Activated CD4-positive, alpha-beta T cell treated with anti-CD3 and anti-CD28 coated beads, Interleukin-2, amount 10 ng/mL, durations not matched to agents 24 days and 14 days (primary cell): ENCODE measurements around the gene BMP8B. TPM values are rescaled to one million over a fixed set of nuclear protein-coding genes. Genes with fewer than 3 reads are reported as not detected.
A peak's percentile ranks its signal among the peaks of the same experiment; 100 is the strongest.
"Not testable (repeated sequence)": the region's sequence is repeated elsewhere in the genome, so short reads cannot be mapped to it uniquely, and the experiment has no call there.

Source experiments
- DNase-seq: peaks from one replicate; pipeline ENCODE4 v3.0.0; 2022
- H3K27ac Mint-ChIP-seq: one replicate; pipeline ENCODE4 v1.8.0; 2022; ENCODE audit warnings: mild to moderate bottlenecking, mixed read lengths
- H3K27me3 Mint-ChIP-seq: one replicate; pipeline ENCODE4 v1.8.0; 2022; ENCODE audit warnings: mixed read lengths
- H3K36me3 Mint-ChIP-seq: one replicate; pipeline ENCODE4 v1.8.0; 2022; ENCODE audit warnings: low read depth, mild to moderate bottlenecking, mixed read lengths
- H3K4me1 Mint-ChIP-seq: one replicate; pipeline ENCODE4 v1.8.0; 2021; ENCODE audit warnings: mixed read lengths
- H3K4me3 Mint-ChIP-seq: one replicate; pipeline ENCODE4 v1.8.0; 2022; ENCODE audit warnings: mild to moderate bottlenecking, moderate library complexity, mixed read lengths
- H3K9me3 Mint-ChIP-seq: one replicate; pipeline ENCODE4 v1.8.0; 2021; ENCODE audit warnings: mixed read lengths
- intact Hi-C: fragments of 100-400 bp; cut with micrococcal nuclease; formaldehyde crosslinking; loops from one replicate; pipeline ENCODE4 v1.15.1; 2023
- total RNA-seq: library from RNA; stranded (reverse); gene quantifications from 2 replicates; pipeline ENCODE4 v1.2.3, GENCODE V29; 2022

Gene BMP8B, protein sequence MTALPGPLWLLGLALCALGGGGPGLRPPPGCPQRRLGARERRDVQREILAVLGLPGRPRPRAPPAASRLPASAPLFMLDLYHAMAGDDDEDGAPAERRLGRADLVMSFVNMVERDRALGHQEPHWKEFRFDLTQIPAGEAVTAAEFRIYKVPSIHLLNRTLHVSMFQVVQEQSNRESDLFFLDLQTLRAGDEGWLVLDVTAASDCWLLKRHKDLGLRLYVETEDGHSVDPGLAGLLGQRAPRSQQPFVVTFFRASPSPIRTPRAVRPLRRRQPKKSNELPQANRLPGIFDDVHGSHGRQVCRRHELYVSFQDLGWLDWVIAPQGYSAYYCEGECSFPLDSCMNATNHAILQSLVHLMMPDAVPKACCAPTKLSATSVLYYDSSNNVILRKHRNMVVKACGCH
- 0.37 and 0.43 TPM in 2 replicates for total RNA-seq

DNA sequence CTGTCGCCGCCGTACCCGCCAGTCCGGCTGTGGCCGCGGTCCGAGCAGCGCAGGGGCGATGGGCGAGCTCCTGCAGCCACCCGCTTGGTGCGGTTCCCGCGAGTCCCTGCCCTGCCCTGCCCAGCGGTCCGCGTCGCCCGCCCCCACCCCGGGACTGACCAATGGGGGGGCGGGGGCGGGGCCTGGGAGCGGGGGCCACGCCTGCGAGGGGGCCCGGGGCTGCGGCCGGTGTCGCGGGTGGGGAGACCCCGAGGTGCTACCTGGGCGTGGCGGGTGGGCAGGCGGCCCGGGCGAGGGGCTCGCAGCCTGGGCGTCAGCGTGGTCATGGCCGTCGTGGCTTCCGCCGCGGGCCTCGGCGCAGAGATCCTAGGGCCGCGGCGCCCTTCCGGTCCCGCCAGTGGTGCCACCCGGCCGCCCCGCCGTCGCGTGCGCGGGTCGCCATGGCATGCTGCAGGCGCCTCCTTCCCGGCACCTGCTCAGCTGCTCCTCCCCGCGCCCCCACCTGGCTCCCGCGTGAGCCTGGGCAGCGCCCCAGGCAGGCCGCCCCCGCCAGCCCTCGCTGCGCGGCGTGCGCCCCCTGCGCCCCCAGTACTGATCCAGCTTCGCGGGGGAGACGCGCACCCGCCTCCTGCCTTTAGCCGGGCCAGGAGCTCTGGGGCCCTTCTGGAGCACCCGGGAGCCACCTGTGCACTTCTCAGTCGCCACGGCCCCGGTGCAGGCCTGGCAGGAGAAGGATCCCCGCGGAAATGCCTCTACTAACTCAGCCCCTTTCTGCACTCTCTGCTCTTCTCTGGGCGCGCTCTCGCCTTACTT lies at the start of gene BMP8B:
TSS of gene BMP8B (minus strand) at position 108 of the 813 bp plus-strand sequence. CDS start 380 bp downstream, outside the sequence.
- Mint-ChIP-seq H3K4me1 (peaks cover 6% of the 10 kb centered on the region), H3K36me3 (peaks cover 2% of the 10 kb centered on the region), H3K4me3 (peak within 1 kb of the TSS; percentile 83), H3K9me3 (no peaks in the 10 kb centered on the region), H3K27me3 (peaks cover 40% of the 10 kb centered on the region), H3K27ac (peak within 1 kb of the TSS; percentile 81)
- intact Hi-C loops, result no loop called here
- peak; percentile 79 for DNase-seq

DNA sequence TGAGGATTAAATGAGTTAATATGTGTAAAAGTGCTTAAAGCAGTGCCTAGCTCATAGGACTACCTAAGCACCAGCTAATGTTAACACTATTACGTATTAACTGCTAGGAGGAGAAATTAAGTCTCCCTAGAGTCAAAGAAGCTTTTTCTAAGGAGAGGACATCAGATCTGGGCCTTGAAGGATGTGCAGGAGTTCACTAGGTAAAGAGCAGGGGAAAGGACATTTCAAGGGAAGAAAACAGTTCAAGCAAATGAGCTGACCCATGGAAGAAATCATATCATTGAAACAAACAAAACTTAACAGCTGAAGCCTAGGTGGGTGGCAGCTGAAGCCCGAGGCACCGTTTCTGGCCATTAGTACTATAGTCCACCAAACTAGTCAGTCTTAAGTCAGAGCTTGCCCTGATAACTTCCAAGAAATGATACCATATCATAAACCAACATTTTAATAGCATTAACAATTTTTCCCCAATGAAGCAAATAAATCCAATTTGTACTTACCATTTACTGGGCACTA lies 48.0 kb upstream of the BMP8B start:
- H3K4me1 Mint-ChIP-seq, result no peaks in the 10 kb centered on the region
- H3K27ac Mint-ChIP-seq, result no peak overlapping the region
- H3K27me3 Mint-ChIP-seq, result no peaks in the 10 kb centered on the region
- peaks cover 32% of the 10 kb centered on the region for H3K36me3 Mint-ChIP-seq
- H3K9me3 Mint-ChIP-seq, result no peaks in the 10 kb centered on the region
- intact Hi-C loops, result no loop called here
- no peak overlapping the region for H3K4me3 Mint-ChIP-seq
- DNase-seq, result no peak

DNA sequence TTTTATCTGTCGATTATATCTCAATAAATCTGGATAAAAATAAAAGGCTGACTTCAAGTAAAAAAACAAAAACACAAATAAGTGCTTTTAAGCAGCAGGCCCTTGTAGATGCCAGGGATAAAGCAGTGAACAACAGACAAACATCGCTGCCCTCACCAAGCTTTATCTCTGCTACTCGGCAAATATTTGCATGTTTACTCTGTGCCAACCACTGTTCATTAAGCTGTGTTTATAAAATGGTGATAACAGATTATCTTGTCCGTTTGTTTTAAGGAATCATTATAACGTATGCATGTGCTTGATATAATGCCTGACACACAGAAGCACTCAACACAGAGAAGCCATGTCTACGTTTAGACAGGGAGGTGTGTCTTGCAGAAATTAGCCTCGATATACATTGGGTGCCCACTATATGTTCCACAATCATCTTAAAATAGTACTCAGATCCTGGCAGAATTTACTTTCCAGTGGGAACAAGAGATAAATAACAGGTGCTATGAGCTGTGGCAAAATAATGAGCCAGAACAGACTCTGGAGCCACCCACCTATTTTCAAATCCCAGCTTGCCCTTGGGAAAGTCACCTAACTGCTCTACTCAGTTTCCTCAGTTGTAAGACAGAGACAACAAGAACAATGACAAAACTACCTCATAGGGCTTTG lies 47.4 kb upstream of the BMP8B start:
- H3K9me3 Mint-ChIP-seq, result no peaks in the 10 kb centered on the region
- intact Hi-C loops, result no loop called here
- no peaks in the 10 kb centered on the region for H3K27me3 Mint-ChIP-seq

DNA sequence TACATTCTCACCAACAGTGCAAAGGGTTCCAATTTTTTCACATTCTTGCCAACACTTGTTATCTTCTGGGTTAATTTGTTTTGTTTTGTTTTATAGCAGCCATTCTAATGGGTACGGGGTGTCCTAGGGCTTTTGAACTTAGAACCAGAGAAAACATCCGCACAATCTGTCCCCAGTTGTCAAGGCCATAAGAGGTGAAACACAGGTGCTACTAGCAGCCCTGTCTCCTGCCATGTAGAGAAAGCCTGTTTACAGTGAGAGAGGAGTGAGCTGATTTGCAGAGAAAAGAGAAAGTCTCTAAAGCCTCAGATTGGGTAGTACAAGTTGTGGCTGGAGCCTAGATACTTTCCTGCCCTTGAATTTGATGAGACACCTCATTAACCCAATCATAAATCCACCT lies 46.4 kb upstream of the BMP8B start:
- no peak for DNase-seq
- intact Hi-C loops, result no loop called here
- no peaks in the 10 kb centered on the region for H3K9me3 Mint-ChIP-seq
- H3K4me1 Mint-ChIP-seq, result no peaks in the 10 kb centered on the region
- peaks cover 22% of the 10 kb centered on the region for H3K36me3 Mint-ChIP-seq
- H3K4me3 Mint-ChIP-seq, result no peak overlapping the region
- H3K27me3 Mint-ChIP-seq, result peaks cover 4% of the 10 kb centered on the region
- no peak overlapping the region for H3K27ac Mint-ChIP-seq

More for the DNA sequence above, 47.4 kb upstream of the BMP8B start:
- Mint-ChIP-seq H3K4me1 (no peaks in the 10 kb centered on the region), H3K4me3 (no peak overlapping the region), H3K36me3 (peaks cover 26% of the 10 kb centered on the region), H3K27ac (no peak overlapping the region)
- DNase-seq, result no peak

DNA sequence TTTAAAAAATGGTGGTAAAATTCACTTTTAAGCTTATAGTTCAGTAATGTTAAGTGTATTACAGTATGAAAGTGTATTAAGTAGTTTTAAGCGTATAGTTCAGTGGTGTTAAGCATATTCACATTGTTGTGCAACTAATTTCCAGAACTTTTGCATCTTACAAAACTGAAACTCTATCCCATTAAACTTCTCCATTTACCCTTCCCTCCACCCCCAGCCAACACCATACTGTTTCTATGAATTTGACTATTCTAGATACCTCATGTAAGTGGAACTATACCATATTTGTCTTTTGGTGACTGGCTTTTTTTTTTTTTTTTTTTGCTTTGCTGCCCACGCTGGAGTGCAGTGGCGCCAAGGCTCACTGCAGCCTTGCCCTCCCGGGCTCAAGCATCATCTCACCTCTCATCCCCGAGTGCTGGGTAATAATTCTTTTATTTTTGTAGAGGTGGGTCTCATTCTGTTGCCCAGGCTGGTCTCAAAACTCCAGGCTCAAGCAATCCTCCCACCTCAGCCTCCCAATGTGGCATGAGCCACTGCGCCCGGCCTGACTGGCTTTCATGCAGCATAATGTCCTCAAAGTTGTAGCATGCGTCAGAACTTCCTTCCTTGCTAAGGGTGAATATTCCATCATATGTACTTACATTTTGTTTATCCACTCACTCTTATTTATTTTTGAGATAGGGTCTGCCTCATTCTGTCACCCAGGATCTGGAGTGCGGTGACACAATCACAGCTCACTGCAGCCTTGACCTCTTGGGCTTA lies 45.1 kb upstream of the BMP8B start:
- peaks cover 13% of the 10 kb centered on the region for H3K27me3 Mint-ChIP-seq
- no peak for DNase-seq
- H3K9me3 Mint-ChIP-seq, result no peaks in the 10 kb centered on the region
- H3K27ac Mint-ChIP-seq, result no peak overlapping the region
- H3K36me3 Mint-ChIP-seq, result peaks cover 12% of the 10 kb centered on the region
- no peak overlapping the region for H3K4me3 Mint-ChIP-seq
- H3K4me1 Mint-ChIP-seq, result no peaks in the 10 kb centered on the region
- intact Hi-C loops, result no loop called here

DNA sequence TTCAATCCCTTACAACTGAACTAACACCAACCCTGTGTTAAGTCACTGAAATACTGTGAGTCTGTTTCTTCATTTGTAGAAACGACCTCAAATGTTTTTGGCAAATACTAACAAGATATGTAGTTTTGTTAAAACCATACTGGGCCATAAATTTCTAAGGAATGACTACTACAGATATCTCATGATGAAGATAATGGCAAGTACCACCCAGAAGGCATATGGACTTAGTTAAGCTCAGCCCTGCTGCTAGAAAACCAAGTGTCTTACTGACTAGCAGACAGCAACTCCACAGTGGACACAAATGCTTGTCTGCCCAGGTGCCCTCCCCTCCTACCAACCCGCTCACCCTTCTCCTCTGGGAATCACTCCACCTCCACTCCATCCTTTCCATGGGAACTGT lies 44.5 kb upstream of the BMP8B start:
- no peaks in the 10 kb centered on the region for H3K9me3 Mint-ChIP-seq
- DNase-seq, result no peak
- H3K27ac Mint-ChIP-seq, result no peak overlapping the region
- peaks cover 16% of the 10 kb centered on the region for H3K27me3 Mint-ChIP-seq
- H3K4me3 Mint-ChIP-seq, result no peak overlapping the region
- intact Hi-C loops, result no loop called here
- H3K4me1 Mint-ChIP-seq, result no peaks in the 10 kb centered on the region
- peaks cover 8% of the 10 kb centered on the region for H3K36me3 Mint-ChIP-seq

DNA sequence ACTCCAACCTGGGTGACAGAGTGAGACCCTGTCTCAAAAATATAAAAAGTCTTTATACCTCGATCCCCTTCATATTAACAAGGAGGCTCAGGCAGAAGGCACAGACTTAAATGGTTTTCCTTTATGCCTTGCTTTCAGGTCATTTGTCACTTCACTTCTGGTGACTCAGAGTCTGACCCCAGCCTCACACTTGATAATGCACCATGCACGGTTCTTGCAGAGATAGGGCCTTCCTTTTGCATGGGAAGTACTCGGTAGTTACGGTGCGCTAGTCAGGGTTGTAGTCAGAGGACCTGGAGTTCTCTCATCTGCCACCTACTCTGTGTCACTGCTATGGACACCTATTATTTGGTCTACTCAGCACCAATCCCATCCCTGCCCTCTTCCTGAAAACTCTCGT lies 43.6 kb upstream of the BMP8B start:
- no peak for DNase-seq
- no peaks in the 10 kb centered on the region for H3K9me3 Mint-ChIP-seq
- H3K27me3 Mint-ChIP-seq, result peaks cover 16% of the 10 kb centered on the region
- H3K4me1 Mint-ChIP-seq, result no peaks in the 10 kb centered on the region
- peaks cover 4% of the 10 kb centered on the region for H3K36me3 Mint-ChIP-seq
- no peak overlapping the region for H3K27ac Mint-ChIP-seq
- no peak overlapping the region for H3K4me3 Mint-ChIP-seq
- intact Hi-C loops, result no loop called here

DNA sequence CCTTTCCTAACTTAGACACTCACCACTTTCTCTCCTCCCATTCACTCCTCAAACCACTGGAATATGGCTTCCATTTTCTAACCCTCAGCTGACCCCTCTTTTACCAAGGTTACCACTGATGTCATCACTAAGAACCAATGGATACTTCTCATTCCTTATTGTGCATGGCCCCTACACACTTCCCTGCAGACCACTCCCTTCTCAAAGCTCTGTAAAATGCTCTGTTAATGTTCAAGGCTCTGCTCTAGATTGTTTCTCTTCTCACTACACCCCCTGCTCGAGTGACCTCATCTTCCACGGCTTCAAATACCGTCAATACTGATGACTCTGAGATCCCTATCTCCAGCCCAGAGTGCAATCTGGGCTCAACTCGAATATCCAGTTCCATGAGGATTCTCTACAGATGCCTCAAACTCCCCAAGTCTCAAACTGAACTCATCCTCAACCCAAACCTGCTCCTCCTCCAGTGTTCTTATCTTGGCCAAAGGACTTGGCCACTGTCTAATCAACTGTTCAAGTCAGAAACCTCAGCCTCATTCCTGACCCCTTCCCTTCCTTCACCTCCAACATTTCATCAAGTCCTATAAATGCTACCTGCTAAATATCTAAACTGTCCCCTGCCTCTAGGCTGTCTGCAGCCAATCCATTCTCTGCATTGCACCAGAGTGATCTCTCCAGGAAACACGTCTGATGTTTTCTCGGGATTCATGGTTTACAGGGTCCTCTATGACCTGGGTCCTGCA lies 41.3 kb upstream of the BMP8B start:
- no peak overlapping the region for H3K4me3 Mint-ChIP-seq
- peaks cover 16% of the 10 kb centered on the region for H3K27me3 Mint-ChIP-seq
- no peaks in the 10 kb centered on the region for H3K36me3 Mint-ChIP-seq
- no peak for DNase-seq
- no peaks in the 10 kb centered on the region for H3K9me3 Mint-ChIP-seq
- intact Hi-C loops, result no loop called here
- no peak overlapping the region for H3K27ac Mint-ChIP-seq
- H3K4me1 Mint-ChIP-seq, result no peaks in the 10 kb centered on the region

DNA sequence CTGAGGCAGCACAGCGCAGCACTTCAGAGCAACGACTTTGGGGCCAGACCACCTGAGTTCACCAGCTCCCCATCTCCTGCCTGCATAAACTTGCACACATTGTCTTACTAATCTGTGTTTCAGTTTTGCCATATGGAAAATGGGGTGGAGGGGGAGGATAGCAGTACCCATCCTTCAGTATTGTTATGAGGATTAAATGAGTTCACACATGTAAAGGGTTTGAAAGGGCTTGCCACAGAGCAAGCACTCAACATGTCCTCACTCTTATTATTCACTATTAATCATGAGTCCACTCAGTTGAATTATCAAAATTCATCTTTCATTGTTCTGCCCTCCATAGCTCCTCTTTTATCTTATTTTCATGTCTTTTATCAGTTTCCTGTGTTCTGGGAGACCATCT lies 40.1 kb upstream of the BMP8B start:
- H3K9me3 Mint-ChIP-seq, result no peaks in the 10 kb centered on the region
- peaks cover 16% of the 10 kb centered on the region for H3K27me3 Mint-ChIP-seq
- intact Hi-C loops, result no loop called here
- H3K4me3 Mint-ChIP-seq, result no peak overlapping the region
- DNase-seq, result no peak
- no peak overlapping the region for H3K27ac Mint-ChIP-seq
- no peaks in the 10 kb centered on the region for H3K4me1 Mint-ChIP-seq
- no peaks in the 10 kb centered on the region for H3K36me3 Mint-ChIP-seq

DNA sequence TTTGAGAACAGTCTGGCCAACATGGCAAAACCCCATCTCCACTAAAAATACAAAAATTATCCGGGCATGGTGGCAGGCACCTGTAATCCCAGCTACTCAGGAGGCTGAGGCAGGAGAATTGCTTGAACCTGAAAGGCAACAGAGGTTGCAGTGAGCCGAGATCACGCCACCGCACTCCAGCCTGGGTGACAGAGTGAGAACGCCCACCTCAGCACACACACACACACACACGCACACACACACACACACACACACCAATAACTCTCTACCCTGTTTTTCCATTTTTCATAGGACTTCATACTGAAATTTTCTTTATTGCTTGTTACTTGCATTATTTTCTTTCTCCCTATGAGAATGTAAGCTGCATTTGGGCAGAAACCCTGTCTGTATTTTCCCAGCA lies 39.6 kb upstream of the BMP8B start:
- H3K27me3 Mint-ChIP-seq, result peaks cover 16% of the 10 kb centered on the region
- H3K9me3 Mint-ChIP-seq, DNase-seq, H3K4me3 Mint-ChIP-seq, H3K36me3 Mint-ChIP-seq, H3K4me1 Mint-ChIP-seq, H3K27ac Mint-ChIP-seq, intact Hi-C loops: not testable (repeated sequence)

DNA sequence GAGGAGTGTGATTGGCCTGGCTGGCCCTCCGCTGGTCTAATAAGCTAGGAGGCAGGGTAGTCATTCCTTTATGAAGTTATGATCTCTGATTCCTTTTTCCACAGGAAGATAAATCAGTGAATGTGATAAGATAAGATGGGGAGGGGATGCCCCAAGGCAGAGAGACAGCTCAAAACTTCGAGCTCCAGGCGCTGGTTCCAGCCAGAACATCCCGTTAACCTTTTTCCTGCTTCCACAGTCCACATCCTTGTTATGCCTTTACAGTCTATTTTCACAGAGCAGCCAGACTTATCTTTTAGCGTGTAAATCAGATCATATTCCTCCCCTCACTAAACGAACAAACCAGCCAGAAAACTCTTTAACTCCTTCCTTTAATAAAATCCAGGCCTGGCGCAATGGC lies 38.5 kb upstream of the BMP8B start:
- H3K36me3 Mint-ChIP-seq, result no peaks in the 10 kb centered on the region
- no peak overlapping the region for H3K4me3 Mint-ChIP-seq
- no peaks in the 10 kb centered on the region for H3K4me1 Mint-ChIP-seq
- H3K27me3 Mint-ChIP-seq, result peaks cover 20% of the 10 kb centered on the region
- no peaks in the 10 kb centered on the region for H3K9me3 Mint-ChIP-seq
- H3K27ac Mint-ChIP-seq, result no peak overlapping the region
- intact Hi-C loops, result no loop called here
- DNase-seq, result no peak

DNA sequence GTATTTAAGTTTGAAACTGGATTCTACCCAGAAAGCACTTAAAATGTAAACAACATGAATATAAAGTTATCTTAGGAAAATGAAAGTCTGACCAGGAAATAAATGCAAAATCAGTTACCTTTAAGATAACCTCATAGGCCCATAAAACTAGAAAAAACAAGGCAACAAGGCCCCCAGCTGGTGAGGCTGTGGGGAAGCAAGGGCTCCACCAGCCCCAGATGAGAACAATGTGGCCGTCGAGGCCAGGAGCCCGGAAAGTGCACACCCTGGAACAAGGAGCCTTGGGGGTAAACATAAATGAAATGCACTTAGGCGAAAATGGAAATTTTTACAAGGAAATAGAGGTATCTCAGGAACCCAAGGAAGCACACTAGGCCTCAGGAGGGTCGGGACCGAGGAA lies 37.9 kb upstream of the BMP8B start:
- Mint-ChIP-seq H3K36me3 (no peaks in the 10 kb centered on the region), H3K4me1 (no peaks in the 10 kb centered on the region), H3K9me3 (no peaks in the 10 kb centered on the region), H3K27ac (no peak overlapping the region), H3K4me3 (no peak overlapping the region), H3K27me3 (peaks cover 22% of the 10 kb centered on the region)
- intact Hi-C loops, result no loop called here
- no peak for DNase-seq

DNA sequence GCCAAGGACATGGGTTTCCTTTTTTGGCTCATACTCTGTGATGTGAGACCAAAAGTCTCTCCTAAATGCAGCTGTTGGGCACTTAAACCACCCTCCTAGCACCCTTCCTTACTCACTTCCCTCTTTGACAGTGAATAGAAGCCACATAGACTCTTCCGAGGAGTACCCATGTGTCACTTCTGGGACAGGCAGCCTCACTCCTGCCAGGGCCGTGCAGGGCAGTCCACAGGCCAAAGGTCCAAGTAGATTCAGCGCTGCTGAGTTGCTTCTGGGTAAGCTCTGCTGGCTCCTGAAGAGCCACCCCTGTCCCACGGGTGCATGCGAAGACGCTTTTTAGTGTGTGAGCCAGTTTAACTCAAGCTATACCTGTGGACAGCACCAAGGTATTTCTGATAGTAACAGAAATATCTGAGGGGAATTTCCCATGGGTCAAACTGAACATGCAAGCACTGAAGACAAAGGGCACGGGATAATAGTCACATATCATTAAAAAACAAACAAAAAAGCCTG lies 36.8 kb upstream of the BMP8B start:
- no peak overlapping the region for H3K27ac Mint-ChIP-seq

More for the DNA sequence above, 36.8 kb upstream of the BMP8B start:
- no peaks in the 10 kb centered on the region for H3K9me3 Mint-ChIP-seq
- no peak overlapping the region for H3K4me3 Mint-ChIP-seq
- intact Hi-C loops, result no loop called here
- H3K4me1 Mint-ChIP-seq, result no peaks in the 10 kb centered on the region
- DNase-seq, result no peak
- no peaks in the 10 kb centered on the region for H3K36me3 Mint-ChIP-seq
- peaks cover 24% of the 10 kb centered on the region for H3K27me3 Mint-ChIP-seq
